HL-60 (cell line): ENCODE data around the gene RAB10.

Experiments
- DNase-seq, 2 experiments: peaks; one replicate each; pipeline ENCODE4 v3.0.0-alpha.2; 2010 to 2020; ENCODE audit warnings: low read depth in 1 of 2, low spot score in 1 of 2
- H3K27ac ChIP-seq: fragments of 250-450 bp; sonication (Bioruptor Pico); replicated peaks from 2 replicates; pipeline ENCODE4 v1.5.1; 2020; ENCODE audit warnings: mild to moderate bottlenecking, moderate library complexity
- H3K27me3 ChIP-seq: fragments of 250-450 bp; sonication (Bioruptor Pico); 2 replicates; pipeline ENCODE4 v1.5.1; 2021; ENCODE audit warnings: mild to moderate bottlenecking, moderate library complexity; ENCODE audit not compliant: insufficient read depth, poor library complexity, severe bottlenecking
- H3K4me3 ChIP-seq: replicated peaks from 2 replicates; pipeline ENCODE4 v1.5.1; 2011; ENCODE audit warnings: mild to moderate bottlenecking, control low read depth, low read length; ENCODE audit not compliant: insufficient read depth
- GABPA ChIP-seq: IDR thresholded peaks from 2 replicates; pipeline ENCODE4 v1.6.1; 2012; ENCODE audit warnings: low read depth
- POLR2AphosphoS5 ChIP-seq: IDR thresholded peaks from 2 replicates; pipeline ENCODE4 v1.6.1; 2012; ENCODE audit warnings: low read depth
- REST ChIP-seq: IDR thresholded peaks from 2 replicates; pipeline ENCODE4 v1.6.1; 2012; ENCODE audit warnings: low read depth; ENCODE audit not compliant: insufficient replicate concordance
- SPI1 ChIP-seq: IDR thresholded peaks from 2 replicates; pipeline ENCODE4 v1.6.1; 2012; ENCODE audit warnings: low read depth, mild to moderate bottlenecking, borderline replicate concordance
- TF ChIP-seq, protein P1 (sequence below): IDR thresholded peaks from one replicate; pipeline ENCODE4 v1.5.1; 2011; ENCODE audit warnings: low read length, control low read depth, inconsistent platforms; ENCODE audit not compliant: insufficient read depth

The RAB10 gene

DNA sequence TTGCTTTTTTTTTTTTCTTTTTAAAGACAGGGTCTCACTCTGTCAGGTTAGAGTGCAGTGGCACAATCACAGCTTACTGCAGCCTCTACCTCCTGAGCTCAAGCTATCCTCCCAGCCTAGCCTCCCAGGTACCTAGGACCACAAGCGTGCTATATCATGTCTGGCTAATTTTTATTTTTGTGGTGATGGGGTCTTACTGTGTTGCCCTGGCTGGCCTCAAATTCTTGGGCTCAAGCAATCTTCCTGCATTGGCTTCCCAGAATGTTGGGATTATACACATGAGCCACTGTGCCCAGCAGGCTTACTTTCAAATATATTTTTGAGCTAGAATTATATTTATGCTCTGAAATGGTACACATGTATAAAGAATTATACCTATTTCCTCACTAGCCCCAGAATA is 85.6 kb downstream of the RAB10 start:
- H3K4me3 ChIP-seq, result no peak overlapping the region
- no peak for TF ChIP-seq REST
- TF ChIP-seq, protein P1, sequence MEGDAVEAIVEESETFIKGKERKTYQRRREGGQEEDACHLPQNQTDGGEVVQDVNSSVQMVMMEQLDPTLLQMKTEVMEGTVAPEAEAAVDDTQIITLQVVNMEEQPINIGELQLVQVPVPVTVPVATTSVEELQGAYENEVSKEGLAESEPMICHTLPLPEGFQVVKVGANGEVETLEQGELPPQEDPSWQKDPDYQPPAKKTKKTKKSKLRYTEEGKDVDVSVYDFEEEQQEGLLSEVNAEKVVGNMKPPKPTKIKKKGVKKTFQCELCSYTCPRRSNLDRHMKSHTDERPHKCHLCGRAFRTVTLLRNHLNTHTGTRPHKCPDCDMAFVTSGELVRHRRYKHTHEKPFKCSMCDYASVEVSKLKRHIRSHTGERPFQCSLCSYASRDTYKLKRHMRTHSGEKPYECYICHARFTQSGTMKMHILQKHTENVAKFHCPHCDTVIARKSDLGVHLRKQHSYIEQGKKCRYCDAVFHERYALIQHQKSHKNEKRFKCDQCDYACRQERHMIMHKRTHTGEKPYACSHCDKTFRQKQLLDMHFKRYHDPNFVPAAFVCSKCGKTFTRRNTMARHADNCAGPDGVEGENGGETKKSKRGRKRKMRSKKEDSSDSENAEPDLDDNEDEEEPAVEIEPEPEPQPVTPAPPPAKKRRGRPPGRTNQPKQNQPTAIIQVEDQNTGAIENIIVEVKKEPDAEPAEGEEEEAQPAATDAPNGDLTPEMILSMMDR, result no peak
- TF ChIP-seq SPI1, result no peak
- no peak for TF ChIP-seq POLR2AphosphoS5
- no peak for TF ChIP-seq GABPA
- no peak overlapping the region for H3K27ac ChIP-seq
- H3K27me3 ChIP-seq, result no peaks in the 10 kb centered on the region
- DNase-seq, result no peak

- no peaks in the 10 kb centered on the region for H3K27me3 ChIP-seq
- DNase-seq, result no peak
- H3K27ac ChIP-seq, result no peak overlapping the region
- TF ChIP-seq REST, result no peak
- TF ChIP-seq GABPA, result no peak
- TF ChIP-seq SPI1, result no peak
- TF ChIP-seq, protein P1, result no peak
- no peak for TF ChIP-seq POLR2AphosphoS5
- H3K4me3 ChIP-seq, result no peak overlapping the region
These were observed 88.7 kb downstream of the RAB10 start for GRCh38 chr2:26122630-26123029.

- TF ChIP-seq GABPA (no peak), POLR2AphosphoS5 (no peak), SPI1 (no peak), REST (no peak)
- TF ChIP-seq, protein P1, result no peak
- Histone ChIP-seq H3K4me3 (no peak overlapping the region), H3K27ac (no peak overlapping the region; the same call in 1 of the 2 replicates), H3K27me3 (no peaks in the 10 kb centered on the region)
- no peak for DNase-seq
These were observed 89.5 kb downstream of the RAB10 start for GRCh38 chr2:26123426-26123825.
